Stimulated activated CD4-positive, alpha-beta T cell treated with anti-CD3 and anti-CD28 coated beads, Interleukin-15, amount 100 ng/mL, for 1 hour (primary cell): Measurements from ENCODE around the gene STARD7.
"Not testable (repeated sequence)": the region's sequence is repeated elsewhere in the genome, so short reads cannot be mapped to it uniquely, and the experiment has no call there.

Experiments
- DNase-seq, 2 donors: peaks; one replicate each; pipeline ENCODE4 v3.0.0-alpha.2; 2020; ENCODE audit warnings: low read depth in 1 of 2, low spot score in 1 of 2

The STARD7 gene

GRCh38 chr2:96164459-96165184 is 44.0 kb downstream of the STARD7 start:
- DNase-seq: no peak

GRCh38 chr2:96163768-96164429 is 44.7 kb downstream of the STARD7 start:
- DNase-seq: peak in 1 of 2 donors; percentile 76

GRCh38 chr2:96163415-96163767 is 45.2 kb downstream of the STARD7 start:
- DNase-seq: no peak

GRCh38 chr2:96161898-96162297 is 46.7 kb downstream of the STARD7 start:
- no peak for DNase-seq

GRCh38 chr2:96160366-96160765 is 48.3 kb downstream of the STARD7 start:
- not testable (repeated sequence) for DNase-seq

GRCh38 chr2:96159084-96159830 is 49.4 kb downstream of the STARD7 start:
- DNase-seq: no peak

GRCh38 chr2:96158554-96158940 is 50.1 kb downstream of the STARD7 start:
- no peak for DNase-seq

- DNase-seq: peak; percentile 65 to 92
These were observed 50.7 kb downstream of the STARD7 start for GRCh38 chr2:96157649-96158553.

- no peak for DNase-seq
These were observed 51.5 kb downstream of the STARD7 start for GRCh38 chr2:96156926-96157648.

- DNase-seq: no peak
These were observed 52.4 kb downstream of the STARD7 start for GRCh38 chr2:96156011-96156820.

GRCh38 chr2:96154506-96155380 is 53.9 kb downstream of the STARD7 start:
- DNase-seq: no peak

GRCh38 chr2:96153991-96154431 is 54.6 kb downstream of the STARD7 start:
- DNase-seq: no peak

- DNase-seq: no peak
These were observed 55.3 kb downstream of the STARD7 start for GRCh38 chr2:96153291-96153713.

GRCh38 chr2:96152304-96153161 is 56.1 kb downstream of the STARD7 start:
- no peak for DNase-seq

- no peak for DNase-seq
These were observed 56.9 kb downstream of the STARD7 start for GRCh38 chr2:96151595-96152303.

GRCh38 chr2:96150791-96151594 is 57.6 kb downstream of the STARD7 start:
- no peak for DNase-seq
